CD14-positive monocyte (primary cell): Measurements from ENCODE around the gene SEPTIN10. TPM values are rescaled to one million over a fixed set of nuclear protein-coding genes. Genes with fewer than 3 reads are reported as not detected.

Experiments
- DNase-seq, 3 donors: peaks; one replicate each; pipeline ENCODE4 v3.0.0-alpha.2; 2011 to 2022
- H2AFZ ChIP-seq: 2 replicates; pipeline ENCODE4 v1.6.0; 2012; ENCODE audit warnings: mild to moderate bottlenecking, low read depth, low read length, inconsistent platforms; ENCODE audit not compliant: insufficient read depth, poor library complexity, severe bottlenecking
- H3K27ac ChIP-seq, 2 donors: 1 replicate in 1 of 2; 2 replicates in 1 of 2; pipeline ENCODE4 v1.5.1; 2012 to 2013; ENCODE audit warnings: low read length in 2 of 2, control low read depth in 1 of 2, inconsistent platforms in 1 of 2, low read depth in 1 of 2, mild to moderate bottlenecking in 1 of 2
- H3K27me3 ChIP-seq, 2 donors: one replicate each; pipeline versions ENCODE4 v1.6.0 to v1.6.1; 2011 to 2013; ENCODE audit warnings: low read length in 2 of 2; ENCODE audit not compliant: control insufficient read depth in 2 of 2, insufficient read depth in 2 of 2
- H3K36me3 ChIP-seq, 2 donors: replicated peaks in 1 of 2; 1 replicate in 1 of 2; 2 replicates in 1 of 2; pipeline versions ENCODE4 v1.5.1 to v1.6.1; 2012 to 2013; ENCODE audit warnings: low read length in 2 of 2, control low read depth in 1 of 2, inconsistent platforms in 1 of 2, mild to moderate bottlenecking in 1 of 2; ENCODE audit not compliant: insufficient read depth in 2 of 2, control insufficient read depth in 1 of 2
- H3K4me1 ChIP-seq, 2 donors: 1 replicate in 1 of 2; 2 replicates in 1 of 2; pipeline versions ENCODE4 v1.5.1 to v1.6.1; 2012 to 2013; ENCODE audit warnings: low read length in 2 of 2, control low read depth in 1 of 2, inconsistent platforms in 1 of 2, mild to moderate bottlenecking in 1 of 2, moderate library complexity in 1 of 2; ENCODE audit not compliant: insufficient read depth in 2 of 2, control insufficient read depth in 1 of 2
- H3K4me2 ChIP-seq: replicated peaks from 2 replicates; pipeline ENCODE3; 2012; ENCODE audit warnings: low read length, moderate library complexity, mild to moderate bottlenecking; ENCODE audit not compliant: poor library complexity, severe bottlenecking; ENCODE audit errors: extremely low read depth
- H3K4me3 ChIP-seq, 3 experiments: fragments of 200-600 bp in 1 of 3; sonication (generic) in 1 of 3; replicated peaks in 1 of 3; 1 replicate in 2 of 3; 2 replicates in 1 of 3; pipeline ENCODE4 v1.5.1; 2011 to 2013; ENCODE audit warnings: low read length in 3 of 3, mild to moderate bottlenecking in 3 of 3, control low read depth in 2 of 3, low read depth in 2 of 3, inconsistent platforms in 1 of 3, moderate library complexity in 1 of 3
- H3K79me2 ChIP-seq: 2 replicates; pipeline ENCODE4 v1.6.0; 2012; ENCODE audit warnings: mild to moderate bottlenecking, control low read depth, inconsistent platforms, low read length, moderate library complexity; ENCODE audit not compliant: insufficient read depth
- H3K9ac ChIP-seq: 2 replicates; pipeline ENCODE4 v1.6.0; 2017; ENCODE audit warnings: low read length, mild to moderate bottlenecking; ENCODE audit not compliant: insufficient read depth, poor library complexity, severe bottlenecking
- H3K9me3 ChIP-seq, 2 donors: replicated peaks in 1 of 2; 1 replicate in 1 of 2; 2 replicates in 1 of 2; pipeline versions ENCODE4 v1.5.1 to v1.6.1; 2012 to 2013; ENCODE audit warnings: low read length in 2 of 2, control low read depth in 1 of 2; ENCODE audit not compliant: control insufficient read depth in 1 of 2, insufficient read depth in 1 of 2
- H4K20me1 ChIP-seq: 2 replicates; pipeline ENCODE4 v1.6.0; 2012; ENCODE audit warnings: mild to moderate bottlenecking, low read length, control low read depth, moderate library complexity; ENCODE audit not compliant: insufficient read depth
- H3K27ac Mint-ChIP-seq, 7 donors: one replicate each; pipeline ENCODE4 v1.8.0; 2020; ENCODE audit warnings: mild to moderate bottlenecking in 7 of 7, mixed read lengths in 7 of 7, moderate library complexity in 6 of 7, inconsistent platforms in 2 of 7
- H3K27me3 Mint-ChIP-seq, 3 donors: one replicate each; pipeline ENCODE4 v1.8.0; 2021 to 2022; ENCODE audit warnings: low read depth in 3 of 3, mild to moderate bottlenecking in 3 of 3, mixed read lengths in 3 of 3, moderate library complexity in 3 of 3, inconsistent platforms in 1 of 3
- H3K36me3 Mint-ChIP-seq, 2 donors: one replicate each; pipeline ENCODE4 v1.8.0; 2020; ENCODE audit warnings: mixed read lengths in 2 of 2, inconsistent platforms in 1 of 2, mild to moderate bottlenecking in 1 of 2
- H3K4me1 Mint-ChIP-seq: one replicate; pipeline ENCODE4 v1.8.0; 2020; ENCODE audit warnings: mild to moderate bottlenecking, mixed read lengths
- H3K4me3 Mint-ChIP-seq, 2 donors: one replicate each; pipeline ENCODE4 v1.8.0; 2020; ENCODE audit warnings: mild to moderate bottlenecking in 2 of 2, mixed read lengths in 2 of 2, moderate library complexity in 1 of 2
- H3K9me3 Mint-ChIP-seq, 7 donors: one replicate each; pipeline ENCODE4 v1.8.0; 2020 to 2022; ENCODE audit warnings: mixed read lengths in 7 of 7, mild to moderate bottlenecking in 6 of 7, moderate library complexity in 6 of 7, inconsistent platforms in 2 of 7
- WGBS: methylation state at CpG from one replicate; pipeline ENCODE4 v1.1.5; 2013; ENCODE audit warnings: missing lambda C conversion rate; ENCODE audit not compliant: insufficient coverage; 5-methylcytosine and 5-hydroxymethylcytosine counted together
- intact Hi-C, 2 donors: fragments of 100-400 bp; cut with micrococcal nuclease; formaldehyde crosslinking; loops; one replicate each; pipeline versions ENCODE4 v1.15.0 to v1.15.1; 2023
- polyA plus RNA-seq, 3 donors: library from polyadenylated mRNA; depleted of rRNA in 1 of 3; unstranded in 2 of 3; stranded (reverse) in 1 of 3; fragments of 300-500 nt in 2 of 3; fragments of >200 nt in 1 of 3; fragmentation: Illumina TruSeq in 2 of 3; gene quantifications; 1 replicate in 2 of 3; 2 replicates in 1 of 3; pipeline ENCODE4 v1.2.3, GENCODE V29; 2012 to 2021
- TF ChIP-seq, protein P1 (sequence below): fragments of 200-600 bp; IDR thresholded peaks from one replicate; pipeline ENCODE4 v1.8.0; 2022; ENCODE audit warnings: antibody characterized with exemption, mild to moderate bottlenecking

SEPTIN10 gene
- polyA plus RNA-seq, 3 donors = 4.2 to 6.8 (median 4.4) TPM

DNA sequence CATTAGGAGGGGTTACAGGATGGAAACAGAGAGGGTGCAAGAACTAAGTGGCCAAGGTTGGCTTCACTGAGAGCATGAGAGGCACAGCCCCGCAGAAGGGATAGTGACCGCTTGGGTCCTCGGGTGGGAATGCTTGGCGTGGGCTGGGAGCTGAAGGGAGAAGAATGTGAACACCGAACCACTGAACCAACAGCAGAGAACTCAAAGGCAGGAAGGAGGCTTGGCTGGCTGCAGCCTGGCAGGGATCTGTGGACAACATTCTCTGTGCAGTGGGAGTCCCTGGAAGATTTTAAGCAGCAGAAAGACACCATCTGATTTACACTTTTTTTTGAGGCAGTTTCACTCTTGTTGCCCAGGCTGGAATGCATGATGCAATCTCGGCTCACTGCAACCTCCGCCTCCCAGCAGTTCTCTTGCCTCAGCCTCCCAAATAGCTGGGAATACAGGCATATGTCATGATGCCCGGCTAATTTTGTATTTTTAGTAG is 34.3 kb upstream of the SEPTIN10 start:
- H3K4me2 ChIP-seq = no peak overlapping the region
- intact Hi-C loops = no loop called here
- H3K27me3 Mint-ChIP-seq = peaks cover 4 to 8% (median 7%) of the 10 kb centered on the region in 3 donors
- no peaks in the 10 kb centered on the region for H3K36me3 ChIP-seq
- H3K9ac ChIP-seq = no peak overlapping the region
- no peak overlapping the region for H3K4me3 ChIP-seq
- H3K9me3 Mint-ChIP-seq = peaks cover 0 to 12% (median 2%) of the 10 kb centered on the region in 7 donors
- H3K27ac ChIP-seq = no peak overlapping the region
- H3K27ac Mint-ChIP-seq = peak overlapping the region in 1 of 7 donors; percentile 41
- no peaks in the 10 kb centered on the region for H3K79me2 ChIP-seq
- no peaks in the 10 kb centered on the region for H3K9me3 ChIP-seq
- no peak for DNase-seq
- no peak overlapping the region for H3K4me3 Mint-ChIP-seq
- H2AFZ ChIP-seq = no peak overlapping the region
- TF ChIP-seq, protein P1, sequence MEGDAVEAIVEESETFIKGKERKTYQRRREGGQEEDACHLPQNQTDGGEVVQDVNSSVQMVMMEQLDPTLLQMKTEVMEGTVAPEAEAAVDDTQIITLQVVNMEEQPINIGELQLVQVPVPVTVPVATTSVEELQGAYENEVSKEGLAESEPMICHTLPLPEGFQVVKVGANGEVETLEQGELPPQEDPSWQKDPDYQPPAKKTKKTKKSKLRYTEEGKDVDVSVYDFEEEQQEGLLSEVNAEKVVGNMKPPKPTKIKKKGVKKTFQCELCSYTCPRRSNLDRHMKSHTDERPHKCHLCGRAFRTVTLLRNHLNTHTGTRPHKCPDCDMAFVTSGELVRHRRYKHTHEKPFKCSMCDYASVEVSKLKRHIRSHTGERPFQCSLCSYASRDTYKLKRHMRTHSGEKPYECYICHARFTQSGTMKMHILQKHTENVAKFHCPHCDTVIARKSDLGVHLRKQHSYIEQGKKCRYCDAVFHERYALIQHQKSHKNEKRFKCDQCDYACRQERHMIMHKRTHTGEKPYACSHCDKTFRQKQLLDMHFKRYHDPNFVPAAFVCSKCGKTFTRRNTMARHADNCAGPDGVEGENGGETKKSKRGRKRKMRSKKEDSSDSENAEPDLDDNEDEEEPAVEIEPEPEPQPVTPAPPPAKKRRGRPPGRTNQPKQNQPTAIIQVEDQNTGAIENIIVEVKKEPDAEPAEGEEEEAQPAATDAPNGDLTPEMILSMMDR = no peak
- WGBS = 96% methylated on average over 5 of the region's 8 CpGs
- H3K4me1 ChIP-seq = peaks cover 10 to 13% of the 10 kb centered on the region in 2 donors
- no peaks in the 10 kb centered on the region for H3K36me3 Mint-ChIP-seq
- H3K4me1 Mint-ChIP-seq = peaks cover 11% of the 10 kb centered on the region
- no peaks in the 10 kb centered on the region for H3K27me3 ChIP-seq
- no peaks in the 10 kb centered on the region for H4K20me1 ChIP-seq

DNA sequence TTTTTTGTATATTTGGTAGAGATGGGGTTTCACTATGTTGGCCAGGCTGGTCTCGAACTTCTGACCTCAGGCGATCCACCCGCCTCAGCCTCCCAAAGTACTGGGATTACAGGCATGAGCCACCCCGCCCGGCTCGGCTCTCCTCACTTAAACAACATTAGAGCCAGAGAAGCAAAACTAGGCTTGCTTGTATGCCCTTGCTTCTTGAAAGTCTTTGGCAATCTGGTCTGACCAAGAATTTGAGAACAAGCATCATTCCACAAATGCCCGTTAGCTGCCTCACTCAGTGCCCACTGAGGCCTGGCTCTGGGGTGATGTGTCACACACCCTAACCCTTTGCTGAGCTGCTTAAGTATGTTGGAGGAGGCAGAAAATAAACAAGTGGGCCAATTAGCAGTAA is 33.9 kb upstream of the SEPTIN10 start:
- no peaks in the 10 kb centered on the region for H3K36me3 ChIP-seq
- no peaks in the 10 kb centered on the region for H4K20me1 ChIP-seq
- no peaks in the 10 kb centered on the region for H3K9me3 ChIP-seq
- H3K4me1 Mint-ChIP-seq = peaks cover 11% of the 10 kb centered on the region
- TF ChIP-seq, protein P1 = no peak
- H3K27me3 ChIP-seq = no peaks in the 10 kb centered on the region
- no peak overlapping the region for H2AFZ ChIP-seq
- no peak overlapping the region for H3K4me3 ChIP-seq
- no peak overlapping the region for H3K4me3 Mint-ChIP-seq
- no peaks in the 10 kb centered on the region for H3K36me3 Mint-ChIP-seq
- intact Hi-C loops = no loop called here
- no peak overlapping the region for H3K4me2 ChIP-seq
- no peak overlapping the region for H3K27ac ChIP-seq
- H3K4me1 ChIP-seq = peaks cover 10 to 13% of the 10 kb centered on the region in 2 donors
- H3K79me2 ChIP-seq = no peaks in the 10 kb centered on the region
- H3K9me3 Mint-ChIP-seq = peaks cover 0 to 12% (median 2%) of the 10 kb centered on the region in 7 donors
- H3K27me3 Mint-ChIP-seq = peaks cover 2 to 7% (median 6%) of the 10 kb centered on the region in 3 donors
- WGBS = 95% methylated on average over 6 of the region's 7 CpGs
- H3K9ac ChIP-seq = no peak overlapping the region
- no peak for DNase-seq
- H3K27ac Mint-ChIP-seq = peak overlapping the region in 2 of 7 donors; percentile 13 to 41
